Smooth muscle cell (in vitro differentiated cells): Measurements from ENCODE around the gene GPD2. TPM values are rescaled to one million over a fixed set of nuclear protein-coding genes. Genes with fewer than 3 reads are reported as not detected.

Source experiments
- DNase-seq: peaks from one replicate; lab custom pipeline; 2025; ENCODE audit not compliant: unreplicated experiment; lab: John Stamatoyannopoulos, UW
- H2AFZ ChIP-seq: fragments of 200-600 bp; sonication (generic); 2 replicates; pipeline ENCODE4 v1.6.0; 2016; ENCODE audit warnings: antibody characterized with exemption, low read depth, mild to moderate bottlenecking
- H3F3A ChIP-seq: fragments of 200-600 bp; sonication (generic); 2 replicates; pipeline ENCODE4 v1.6.0; 2017; ENCODE audit warnings: antibody characterized with exemption, low read depth
- H3K27ac ChIP-seq: fragments of 200-600 bp; sonication (generic); 2 replicates; pipeline ENCODE4 v1.5.1; 2016; ENCODE audit warnings: low read depth, mild to moderate bottlenecking
- H3K27me3 ChIP-seq: fragments of 200-600 bp; sonication (generic); 2 replicates; pipeline ENCODE4 v1.6.1; 2016; ENCODE audit warnings: low read depth, mild to moderate bottlenecking
- H3K36me3 ChIP-seq: fragments of 200-600 bp; sonication (generic); 2 replicates; pipeline ENCODE4 v1.5.1; 2016; ENCODE audit warnings: low read depth
- H3K4me1 ChIP-seq: fragments of 200-600 bp; sonication (generic); 2 replicates; pipeline ENCODE4 v1.5.1; 2016; ENCODE audit warnings: low read depth
- H3K4me2 ChIP-seq: fragments of 200-600 bp; sonication (generic); 2 replicates; pipeline ENCODE4 v1.6.0; 2016; ENCODE audit warnings: mild to moderate bottlenecking
- H3K4me3 ChIP-seq: fragments of 200-600 bp; sonication (generic); 2 replicates; pipeline ENCODE4 v1.5.1; 2016; ENCODE audit warnings: mild to moderate bottlenecking
- H3K79me2 ChIP-seq: fragments of 200-600 bp; sonication (generic); 2 replicates; pipeline ENCODE4 v1.6.0; 2016; ENCODE audit warnings: low read depth, mild to moderate bottlenecking
- H3K9ac ChIP-seq: fragments of 200-600 bp; sonication (generic); 2 replicates; pipeline ENCODE4 v1.6.0; 2016; ENCODE audit warnings: low read depth
- H3K9me3 ChIP-seq: fragments of 200-600 bp; sonication (generic); replicated peaks from 2 replicates; pipeline ENCODE4 v1.5.1; 2016; ENCODE audit warnings: low read depth
- H4K20me1 ChIP-seq: fragments of 200-600 bp; sonication (generic); 2 replicates; pipeline ENCODE4 v1.6.0; 2016; ENCODE audit warnings: low read depth
- CTCF ChIP-seq: fragments of 200-600 bp; sonication (generic); IDR thresholded peaks from 2 replicates; pipeline ENCODE4 v1.5.1; 2017; ENCODE audit warnings: borderline replicate concordance, mild to moderate bottlenecking, antibody characterized with exemption; ENCODE audit not compliant: insufficient read depth, poor library complexity, severe bottlenecking
- whole genome bisulfite sequencing: methylation state at CpG from one replicate; pipeline ENCODE4 v1.1.7; 2016; ENCODE audit warnings: low lambda C conversion rate; 5-methylcytosine and 5-hydroxymethylcytosine counted together
- polyA plus RNA-seq: library from polyadenylated mRNA; unstranded; fragments of >200 nt; fragmentation: Nextera tagmentation; extraction: Ambion mirVana; gene quantifications from 2 replicates; pipeline ENCODE4 v1.2.1, GENCODE V29; 2016
- total RNA-seq: library from RNA; depleted of rRNA; stranded (reverse); fragments of >200 nt; gene quantifications from 2 replicates; pipeline ENCODE4 v1.2.3, GENCODE V29; 2014

The GPD2 gene
- total and polyA plus RNA-seq, 2 experiments from 2014 or later = 5.6 to 25.8 TPM

- 76% methylated on average over 5 of the region's 5 CpGs for whole genome bisulfite sequencing
- H3K9ac ChIP-seq = no peak overlapping the region
- H3K4me2 ChIP-seq = no peak overlapping the region
- no peaks in the 10 kb centered on the region for H3K36me3 ChIP-seq
- H3K27me3 ChIP-seq = no peaks in the 10 kb centered on the region
- H3K27ac ChIP-seq = no peak overlapping the region
- H3K79me2 ChIP-seq = no peaks in the 10 kb centered on the region
- no peak overlapping the region for H3K4me3 ChIP-seq
- no peaks in the 10 kb centered on the region for H4K20me1 ChIP-seq
- H3F3A ChIP-seq = no peaks in the 10 kb centered on the region
- no peaks in the 10 kb centered on the region for H3K4me1 ChIP-seq
- DNase-seq = no peak
- TF ChIP-seq CTCF = no peak
- no peak overlapping the region for H2AFZ ChIP-seq
- no peaks in the 10 kb centered on the region for H3K9me3 ChIP-seq
Observed at GRCh38 chr2:156625360-156626170, 189.4 kb downstream of the GPD2 start.

- H3K9ac ChIP-seq = no peak overlapping the region
- H2AFZ ChIP-seq = no peak overlapping the region
- no peaks in the 10 kb centered on the region for H3F3A ChIP-seq
- H3K4me2 ChIP-seq = no peak overlapping the region
- H3K27me3 ChIP-seq = no peaks in the 10 kb centered on the region
- no peak for TF ChIP-seq CTCF
- H3K4me3 ChIP-seq = no peak overlapping the region
- H4K20me1 ChIP-seq = no peaks in the 10 kb centered on the region
- no peaks in the 10 kb centered on the region for H3K79me2 ChIP-seq
- no peak for DNase-seq
- H3K36me3 ChIP-seq = no peaks in the 10 kb centered on the region
- 89% methylated on average over 1 of the region's 1 CpG for WGBS
- H3K27ac ChIP-seq = no peak overlapping the region
- H3K4me1 ChIP-seq = no peaks in the 10 kb centered on the region
- no peaks in the 10 kb centered on the region for H3K9me3 ChIP-seq
Observed at GRCh38 chr2:156626931-156627330, 190.8 kb downstream of the GPD2 start.

GRCh38 chr2:156630579-156631337 lies 194.6 kb downstream of the GPD2 start:
- H3K4me2 ChIP-seq = no peak overlapping the region
- H3K9me3 ChIP-seq = no peaks in the 10 kb centered on the region
- H3K36me3 ChIP-seq = no peaks in the 10 kb centered on the region
- no peak overlapping the region for H3K4me3 ChIP-seq
- no peak for TF ChIP-seq CTCF
- no peak for DNase-seq
- H3K27ac ChIP-seq = no peak overlapping the region
- WGBS = 49% methylated on average over 1 of the region's 1 CpG
- H2AFZ ChIP-seq = no peak overlapping the region
- H4K20me1 ChIP-seq = no peaks in the 10 kb centered on the region
- no peaks in the 10 kb centered on the region for H3K79me2 ChIP-seq
- no peaks in the 10 kb centered on the region for H3K4me1 ChIP-seq
- H3K9ac ChIP-seq = no peak overlapping the region
- H3F3A ChIP-seq = no peaks in the 10 kb centered on the region
- H3K27me3 ChIP-seq = no peaks in the 10 kb centered on the region
